ENCODE measurements around the gene OTOGL. TPM values are rescaled to one million over a fixed set of nuclear protein-coding genes. Genes with fewer than 3 reads are reported as not detected.

The OTOGL gene
- total RNA-seq (2021) (not detected in 2 replicates), Bru-seq, nascent RNA (percentile 7 among the genes with signal in this experiment), BruChase-seq, experiment 1, labeled RNA remaining after a 2-hour chase (percentile 9 among the genes with signal in this experiment), BruChase-seq, experiment 2, labeled RNA remaining after a 6-hour chase (percentile 3 among the genes with signal in this experiment)
- long read RNA-seq, result 0 reads

- no peaks in the 10 kb centered on the region for H3K27me3 ChIP-seq (ENCODE audit: insufficient read depth, low read depth)
- TF ChIP-seq CTCF (conservative IDR thresholded peaks at IDR 0.05), result no peak
- TF ChIP-seq EZH2 (IDR thresholded peaks at IDR 0.05; ENCODE audit: low read depth), result no peak
- CTCF ChIA-PET, result no interaction called here
- no peak within 1 kb of the TSS for H3K4me3 ChIP-seq
- H3K4me1 ChIP-seq (replicated peaks; ENCODE audit: insufficient read depth), result no peaks in the 10 kb centered on the region
- no peaks in the 10 kb centered on the region for H3K36me3 ChIP-seq (ENCODE audit: low read depth)
- DNase-seq, result no peak
- no peaks in the 10 kb centered on the region for H3F3A ChIP-seq (ENCODE audit: insufficient read depth, low read depth)
- intact Hi-C loops (cut with micrococcal nuclease; ENCODE audit: unreplicated experiment), result no loop called here
- no peaks in the 10 kb centered on the region for H3K79me2 ChIP-seq (ENCODE audit: low read depth)
- no peaks in the 10 kb centered on the region for H4K20me1 ChIP-seq (ENCODE audit: insufficient read depth)
- no peak within 1 kb of the TSS for H3K4me2 ChIP-seq
- H3K27ac ChIP-seq, result no peak within 1 kb of the TSS
- no peak within 1 kb of the TSS for H2AFZ ChIP-seq
- no TSS peak for BruUV-seq (replicated peaks)
- H3K9me3 ChIP-seq (ENCODE audit: insufficient read depth, low read depth), result no peaks in the 10 kb centered on the region
- no peaks in the 10 kb centered on the region; the same call in 1 of the 2 replicates for H3K9me2 ChIP-seq (ENCODE audit: insufficient read depth)
- POLR2A ChIA-PET (ENCODE audit: unreplicated experiment), result no interaction called here
These were observed at the start of gene OTOGL for GRCh38 chr12:80099259-80099658. TSS of gene OTOGL (plus strand) at chr12:80099537. CDS start at chr12:80209432, 109,895 bp downstream.

GRCh38 chr12:80050236-80050635, 49.1 kb upstream of the OTOGL start:
- no peak for TF ChIP-seq EZH2 (IDR thresholded peaks at IDR 0.05; ENCODE audit: low read depth)
- no peak for TF ChIP-seq CTCF (conservative IDR thresholded peaks at IDR 0.05)
- Histone ChIP-seq H3K27me3 (ENCODE audit: insufficient read depth, low read depth) (no peaks in the 10 kb centered on the region), H3K79me2 (ENCODE audit: low read depth) (no peaks in the 10 kb centered on the region), H3K4me2 (no peak overlapping the region), H3K36me3 (ENCODE audit: low read depth) (no peaks in the 10 kb centered on the region), H4K20me1 (ENCODE audit: insufficient read depth) (no peaks in the 10 kb centered on the region), H3K4me1 (replicated peaks; ENCODE audit: insufficient read depth) (0 out of 2 replicates have a peak, but pooled peaks cover 4% of the 10 kb centered on the region), H3F3A (ENCODE audit: insufficient read depth, low read depth) (no peaks in the 10 kb centered on the region), H3K9me3 (ENCODE audit: insufficient read depth, low read depth) (no peaks in the 10 kb centered on the region), H3K4me3 (no peak overlapping the region), H2AFZ (no peak overlapping the region), H3K27ac (no peak overlapping the region), H3K9me2 (ENCODE audit: insufficient read depth) (no peaks in the 10 kb centered on the region)
- ChIA-PET CTCF (no interaction called here), POLR2A (ENCODE audit: unreplicated experiment) (no interaction called here)
- intact Hi-C loops (cut with micrococcal nuclease; ENCODE audit: unreplicated experiment), result no loop called here
- no TSS peak for BruUV-seq (replicated peaks)
- DNase-seq, result no peak

- TF ChIP-seq CTCF (conservative IDR thresholded peaks at IDR 0.05), result no peak
- no peak for TF ChIP-seq EZH2 (IDR thresholded peaks at IDR 0.05; ENCODE audit: low read depth)
- Histone ChIP-seq H3K9me3 (ENCODE audit: insufficient read depth, low read depth) (no peaks in the 10 kb centered on the region), H3K4me1 (replicated peaks; ENCODE audit: insufficient read depth) (no peaks in the 10 kb centered on the region), H3K9me2 (ENCODE audit: insufficient read depth) (no peaks in the 10 kb centered on the region; the same call in 1 of the 2 replicates), H3F3A (ENCODE audit: insufficient read depth, low read depth) (no peaks in the 10 kb centered on the region), H2AFZ (no peak overlapping the region), H3K79me2 (ENCODE audit: low read depth) (no peaks in the 10 kb centered on the region), H3K27me3 (ENCODE audit: insufficient read depth, low read depth) (no peaks in the 10 kb centered on the region), H4K20me1 (ENCODE audit: insufficient read depth) (no peaks in the 10 kb centered on the region), H3K4me3 (no peak overlapping the region), H3K4me2 (no peak overlapping the region), H3K36me3 (ENCODE audit: low read depth) (no peaks in the 10 kb centered on the region), H3K27ac (no peak overlapping the region)
- no peak for DNase-seq
- no TSS peak for BruUV-seq (replicated peaks)
- POLR2A ChIA-PET (ENCODE audit: unreplicated experiment), result no interaction called here
- CTCF ChIA-PET, result no interaction called here
- intact Hi-C loops (cut with micrococcal nuclease; ENCODE audit: unreplicated experiment), result no loop called here
These were observed 46.1 kb upstream of the OTOGL start for GRCh38 chr12:80053051-80053790.
